ENCODE results near the gene ASTN2. TPM values are rescaled to one million over a fixed set of nuclear protein-coding genes. Genes with fewer than 3 reads are reported as not detected.

The ASTN2 gene
- total and polyA plus RNA-seq, 9 of the 15 experiments (the other 6 are each of a cell fraction or from before 2014, with no cell fraction given) = 0.56 to 3.5 (median 1.9) TPM

GRCh38 chr9:116589392-116590354 is 825.2 kb downstream of the ASTN2 start (continued):
- TF ChIP-seq REST (IDR thresholded peaks at IDR 0.05; ENCODE audit: borderline replicate concordance) (peak; percentile 71), REST (CRISPR knock-in tag; IDR thresholded peaks at IDR 0.05; ENCODE audit: low read depth) (no peak), POLR2H (tag; IDR thresholded peaks at IDR 0.05; ENCODE audit: low read depth) (no peak), CHAMP1 (IDR thresholded peaks at IDR 0.05) (peak; percentile 41; the same call in 1 of the 2 replicates), ATF7 (IDR thresholded peaks at IDR 0.05) (peak; percentile 30; the same call in 1 of the 2 replicates), TRIM28 (IDR thresholded peaks at IDR 0.05) (peak; percentile 48; the same call in 1 of the 2 replicates), MAFK (IDR thresholded peaks at IDR 0.05; ENCODE audit: low read length) (peak; percentile 26; the same call in 1 of the 2 replicates), DEAF1 (CRISPR knock-in tag; IDR thresholded peaks at IDR 0.05) (peak; percentile 9; the same call in 1 of the 2 replicates), NFE2 (IDR thresholded peaks at IDR 0.05; ENCODE audit: low read depth) (peak; percentile 77), NFIC (IDR thresholded peaks at IDR 0.05) (peak; percentile 27; the same call in 1 of the 2 replicates)

Data from K562 (cell line).